IPS-18c (cell line): ENCODE results near the gene AUH.
"Not testable (repeated sequence)": the region's sequence is repeated elsewhere in the genome, so short reads cannot be mapped to it uniquely, and the experiment has no call there.

Source experiments
- H3K4me3 ChIP-seq: 2 replicates; pipeline ENCODE4 v1.7.0; 2013; ENCODE audit warnings: low read depth, mild to moderate bottlenecking, low read length, moderate library complexity; ENCODE audit not compliant: insufficient read depth
- H3K9me3 ChIP-seq: one replicate; pipeline ENCODE4 v1.6.1; 2013; ENCODE audit warnings: mild to moderate bottlenecking, low read length, moderate library complexity; ENCODE audit not compliant: control insufficient read depth, insufficient read depth

AUH gene

GRCh38 chr9:91386765-91387164 is 25.0 kb upstream of the AUH start:
- Histone ChIP-seq H3K9me3 (peaks cover 2% of the 10 kb centered on the region), H3K4me3 (no peak overlapping the region)

- Histone ChIP-seq H3K9me3 (peaks cover 2% of the 10 kb centered on the region), H3K4me3 (no peak overlapping the region)
Measured at GRCh38 chr9:91384954-91385353, 23.2 kb upstream of the AUH start.

- H3K4me3 ChIP-seq: no peak overlapping the region
Measured at GRCh38 chr9:91383577-91383976, 21.9 kb upstream of the AUH start.

GRCh38 chr9:91382298-91382697 is 20.6 kb upstream of the AUH start:
- H3K4me3 ChIP-seq: no peak overlapping the region
- H3K9me3 ChIP-seq: peaks cover 2% of the 10 kb centered on the region

More at GRCh38 chr9:91383577-91383976, 21.9 kb upstream of the AUH start:
- H3K9me3 ChIP-seq: peaks cover 2% of the 10 kb centered on the region

GRCh38 chr9:91379426-91379825 is 17.7 kb upstream of the AUH start:
- no peak overlapping the region for H3K4me3 ChIP-seq
- peaks cover 1% of the 10 kb centered on the region for H3K9me3 ChIP-seq

GRCh38 chr9:91378695-91379127 is 17.0 kb upstream of the AUH start:
- no peak overlapping the region for H3K4me3 ChIP-seq
- H3K9me3 ChIP-seq: no peaks in the 10 kb centered on the region

GRCh38 chr9:91378054-91378453 is 16.3 kb upstream of the AUH start:
- H3K9me3 ChIP-seq, H3K4me3 ChIP-seq: not testable (repeated sequence)

GRCh38 chr9:91376239-91376638 is 14.5 kb upstream of the AUH start:
- Histone ChIP-seq H3K4me3 (no peak overlapping the region), H3K9me3 (no peaks in the 10 kb centered on the region)

- Histone ChIP-seq H3K9me3 (no peaks in the 10 kb centered on the region), H3K4me3 (no peak overlapping the region)
Measured at GRCh38 chr9:91374939-91375338, 13.2 kb upstream of the AUH start.

- Histone ChIP-seq H3K9me3 (no peaks in the 10 kb centered on the region), H3K4me3 (no peak overlapping the region)
Measured at GRCh38 chr9:91371894-91372293, 10.2 kb upstream of the AUH start.

- H3K4me3 ChIP-seq, H3K9me3 ChIP-seq: not testable (repeated sequence)
Measured at GRCh38 chr9:91370006-91370405, 8.3 kb upstream of the AUH start.

- Histone ChIP-seq H3K4me3 (no peak overlapping the region), H3K9me3 (peaks cover 3% of the 10 kb centered on the region)
Measured at GRCh38 chr9:91364702-91365101, 3.0 kb upstream of the AUH start.

- H3K9me3 ChIP-seq: peaks cover 3% of the 10 kb centered on the region
- H3K4me3 ChIP-seq: no peak overlapping the region
Measured at GRCh38 chr9:91364005-91364404, 2.3 kb upstream of the AUH start.

GRCh38 chr9:91362051-91362611 is 413 bp upstream of the AUH start:
- Histone ChIP-seq H3K9me3 (peaks cover 3% of the 10 kb centered on the region), H3K4me3 (no peak overlapping the region)

GRCh38 chr9:91360551-91361290 is 997 bp downstream of the AUH start:
- H3K9me3 ChIP-seq: peaks cover 3% of the 10 kb centered on the region
- H3K4me3 ChIP-seq: peak overlapping the region; percentile 94

GRCh38 chr9:91359734-91360470 is 1.8 kb downstream of the AUH start:
- H3K4me3 ChIP-seq: peak overlapping the region; percentile 34; the same call in 1 of the 2 replicates

GRCh38 chr9:91359083-91359482 is 2.6 kb downstream of the AUH start:
- Histone ChIP-seq H3K4me3 (no peak overlapping the region), H3K9me3 (no peaks in the 10 kb centered on the region)

More at GRCh38 chr9:91359734-91360470, 1.8 kb downstream of the AUH start:
- H3K9me3 ChIP-seq: peaks cover 3% of the 10 kb centered on the region

- Histone ChIP-seq H3K4me3 (no peak overlapping the region), H3K9me3 (no peaks in the 10 kb centered on the region)
Measured at GRCh38 chr9:91354881-91355280, 6.8 kb downstream of the AUH start.
